GM12891 (cell line): ENCODE data around the gene CNPY1.

Source experiments
- POLR2A ChIP-seq: IDR thresholded peaks from 2 replicates; pipeline ENCODE4 v1.6.1; 2011; ENCODE audit warnings: low read depth, low read length, control low read depth
- POLR2AphosphoS5 ChIP-seq: IDR thresholded peaks from 2 replicates; pipeline ENCODE4 v1.6.1; 2011; ENCODE audit warnings: low read depth, low read length, control low read depth
- POU2F2 ChIP-seq: IDR thresholded peaks from 2 replicates; pipeline ENCODE4 v1.6.1; 2011; ENCODE audit warnings: low read depth, mild to moderate bottlenecking, control low read depth, low read length, moderate library complexity
- SPI1 ChIP-seq: IDR thresholded peaks from 2 replicates; pipeline ENCODE4 v1.6.1; 2011; ENCODE audit warnings: low read depth, low read length, control low read depth

GRCh38 chr7:155585532-155585895 lies 39.2 kb upstream of the CNPY1 start:
- TF ChIP-seq POLR2AphosphoS5 (no peak), POLR2A (no peak), SPI1 (no peak), POU2F2 (no peak)
